HepG2 (cell line): ENCODE data around the gene MRPS2. TPM values are rescaled to one million over a fixed set of nuclear protein-coding genes. Genes with fewer than 3 reads are reported as not detected.

ENCODE experiments used
- CBX2 ChIP-seq, 2 experiments: fragments of 200-600 bp in 1 of 2; sonication (generic); formaldehyde crosslinking in 1 of 2; IDR thresholded peaks; 2 replicates each; pipeline versions ENCODE4 v1.7.0 to v1.8.1; 2018 to 2022; ENCODE audit warnings: low read depth in 2 of 2, low read length in 1 of 2, mild to moderate bottlenecking in 1 of 2, missing genetic modification reagents in 1 of 2
- CCDC6 ChIP-seq: sonication (generic); formaldehyde crosslinking; IDR thresholded peaks from 2 replicates; pipeline ENCODE4 v1.8.1; 2022; ENCODE audit warnings: mild to moderate bottlenecking, missing genetic modification reagents, moderate library complexity
- DMAP1 ChIP-seq: IDR thresholded peaks from 2 replicates; pipeline ENCODE4 v1.6.1; 2016
- RFXANK ChIP-seq: IDR thresholded peaks from 2 replicates; pipeline ENCODE4 v1.6.1; 2016
- XRCC5 ChIP-seq: fragments of 200-400 bp; formaldehyde crosslinking; optimal IDR thresholded peaks from 2 replicates; pipeline ENCODE3; 2017; ENCODE audit warnings: mild to moderate bottlenecking, low read length
- ZNF557 ChIP-seq: sonication (generic); formaldehyde crosslinking; IDR thresholded peaks from 2 replicates; pipeline ENCODE4 v1.4.0; 2020; ENCODE audit warnings: missing genetic modification reagents
- ZNF792 ChIP-seq: IDR thresholded peaks from 2 replicates; pipeline ENCODE4 v1.6.1; 2016
- polyA plus RNA-seq, 8 experiments: library from polyadenylated mRNA; depleted of rRNA in 3 of 8; stranded (reverse) in 7 of 8; unstranded in 1 of 8; fragments of >200 nt; fragmentation: Illumina TruSeq in 4 of 8; extraction: Trizol in 4 of 8; gene quantifications; 2 replicates each; pipeline versions ENCODE4 v1.2.1 to v1.2.3, GENCODE V29; 2011 to 2016; ENCODE audit warnings: low read depth in 4 of 8, missing spikeins in 1 of 8, mixed read lengths in 1 of 8; ENCODE audit not compliant: insufficient read depth in 1 of 8
- total RNA-seq, 5 experiments: library from RNA; depleted of rRNA; stranded (reverse); fragments of >200 nt; fragmentation: Illumina TruSeq; extraction: Trizol; gene quantifications; 2 replicates each; pipeline ENCODE4 v1.2.3, GENCODE V29; 2016; ENCODE audit warnings: low read depth in 1 of 5
- TF ChIP-seq, protein P1 (sequence below): sonication (generic); formaldehyde crosslinking; IDR thresholded peaks from 2 replicates; pipeline ENCODE4 v1.4.0; 2020; ENCODE audit warnings: missing genetic modification reagents
- TF ChIP-seq, protein P2 (sequence below): sonication (generic); formaldehyde crosslinking; IDR thresholded peaks from 2 replicates; pipeline ENCODE4 v1.4.0; 2020; ENCODE audit warnings: mild to moderate bottlenecking, missing genetic modification reagents
- TF ChIP-seq, protein P3 (sequence below): sonication (generic); formaldehyde crosslinking; IDR thresholded peaks from 2 replicates; pipeline ENCODE4 v1.4.0; 2020; ENCODE audit warnings: mild to moderate bottlenecking, missing genetic modification reagents
- TF ChIP-seq, protein P4 (sequence below): sonication (generic); formaldehyde crosslinking; IDR thresholded peaks from 2 replicates; pipeline ENCODE4 v1.5.0; 2020; ENCODE audit warnings: mild to moderate bottlenecking, missing genetic modification reagents
- TF ChIP-seq, protein P5 (sequence below): sonication (generic); formaldehyde crosslinking; IDR thresholded peaks from 2 replicates; pipeline ENCODE4 v1.8.1; 2023; ENCODE audit warnings: mild to moderate bottlenecking, missing genetic modification reagents
- TF ChIP-seq, protein P6 (sequence below): sonication (generic); formaldehyde crosslinking; IDR thresholded peaks from 2 replicates; pipeline ENCODE4 v1.4.0; 2020; ENCODE audit warnings: missing genetic modification reagents

MRPS2 gene
- total and polyA plus RNA-seq, 2 of the 13 experiments (the other 11 are each of a cell fraction or from before 2014, with no cell fraction given): 44.4 to 86.7 TPM

DNA sequence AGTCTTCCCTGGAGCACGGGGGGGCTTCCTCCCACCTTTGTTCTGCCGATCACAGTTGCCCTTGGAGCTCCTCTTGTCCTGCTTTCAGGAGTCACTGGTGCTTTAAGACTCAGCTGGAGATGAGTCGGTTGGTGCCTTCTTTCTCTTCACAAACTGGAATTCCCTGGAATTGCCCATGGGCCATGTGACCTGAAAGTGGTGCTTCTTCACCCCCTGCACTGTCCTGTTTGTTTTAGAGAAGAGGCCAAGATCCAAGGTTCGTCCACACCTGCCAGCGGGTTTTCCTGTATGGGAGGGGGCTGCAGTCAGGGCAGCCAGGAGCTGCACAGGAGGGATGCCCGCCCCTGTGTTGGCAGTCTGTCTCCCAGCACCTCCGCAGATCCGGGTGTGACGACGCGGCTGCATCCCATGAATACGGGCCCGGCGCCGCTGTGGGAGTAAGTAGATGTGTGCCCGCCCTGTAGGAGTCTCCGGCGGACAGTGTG lies 9.5 kb upstream of the MRPS2 start (continued):
- TF ChIP-seq, protein P1, sequence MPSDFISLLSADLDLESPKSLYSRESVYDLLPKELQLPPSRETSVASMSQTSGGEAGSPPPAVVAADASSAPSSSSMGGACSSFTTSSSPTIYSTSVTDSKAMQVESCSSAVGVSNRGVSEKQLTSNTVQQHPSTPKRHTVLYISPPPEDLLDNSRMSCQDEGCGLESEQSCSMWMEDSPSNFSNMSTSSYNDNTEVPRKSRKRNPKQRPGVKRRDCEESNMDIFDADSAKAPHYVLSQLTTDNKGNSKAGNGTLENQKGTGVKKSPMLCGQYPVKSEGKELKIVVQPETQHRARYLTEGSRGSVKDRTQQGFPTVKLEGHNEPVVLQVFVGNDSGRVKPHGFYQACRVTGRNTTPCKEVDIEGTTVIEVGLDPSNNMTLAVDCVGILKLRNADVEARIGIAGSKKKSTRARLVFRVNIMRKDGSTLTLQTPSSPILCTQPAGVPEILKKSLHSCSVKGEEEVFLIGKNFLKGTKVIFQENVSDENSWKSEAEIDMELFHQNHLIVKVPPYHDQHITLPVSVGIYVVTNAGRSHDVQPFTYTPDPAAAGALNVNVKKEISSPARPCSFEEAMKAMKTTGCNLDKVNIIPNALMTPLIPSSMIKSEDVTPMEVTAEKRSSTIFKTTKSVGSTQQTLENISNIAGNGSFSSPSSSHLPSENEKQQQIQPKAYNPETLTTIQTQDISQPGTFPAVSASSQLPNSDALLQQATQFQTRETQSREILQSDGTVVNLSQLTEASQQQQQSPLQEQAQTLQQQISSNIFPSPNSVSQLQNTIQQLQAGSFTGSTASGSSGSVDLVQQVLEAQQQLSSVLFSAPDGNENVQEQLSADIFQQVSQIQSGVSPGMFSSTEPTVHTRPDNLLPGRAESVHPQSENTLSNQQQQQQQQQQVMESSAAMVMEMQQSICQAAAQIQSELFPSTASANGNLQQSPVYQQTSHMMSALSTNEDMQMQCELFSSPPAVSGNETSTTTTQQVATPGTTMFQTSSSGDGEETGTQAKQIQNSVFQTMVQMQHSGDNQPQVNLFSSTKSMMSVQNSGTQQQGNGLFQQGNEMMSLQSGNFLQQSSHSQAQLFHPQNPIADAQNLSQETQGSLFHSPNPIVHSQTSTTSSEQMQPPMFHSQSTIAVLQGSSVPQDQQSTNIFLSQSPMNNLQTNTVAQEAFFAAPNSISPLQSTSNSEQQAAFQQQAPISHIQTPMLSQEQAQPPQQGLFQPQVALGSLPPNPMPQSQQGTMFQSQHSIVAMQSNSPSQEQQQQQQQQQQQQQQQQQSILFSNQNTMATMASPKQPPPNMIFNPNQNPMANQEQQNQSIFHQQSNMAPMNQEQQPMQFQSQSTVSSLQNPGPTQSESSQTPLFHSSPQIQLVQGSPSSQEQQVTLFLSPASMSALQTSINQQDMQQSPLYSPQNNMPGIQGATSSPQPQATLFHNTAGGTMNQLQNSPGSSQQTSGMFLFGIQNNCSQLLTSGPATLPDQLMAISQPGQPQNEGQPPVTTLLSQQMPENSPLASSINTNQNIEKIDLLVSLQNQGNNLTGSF (CRISPR knock-in tag): no peak
- peak; percentile 60 for TF ChIP-seq XRCC5
- TF ChIP-seq, protein P2, sequence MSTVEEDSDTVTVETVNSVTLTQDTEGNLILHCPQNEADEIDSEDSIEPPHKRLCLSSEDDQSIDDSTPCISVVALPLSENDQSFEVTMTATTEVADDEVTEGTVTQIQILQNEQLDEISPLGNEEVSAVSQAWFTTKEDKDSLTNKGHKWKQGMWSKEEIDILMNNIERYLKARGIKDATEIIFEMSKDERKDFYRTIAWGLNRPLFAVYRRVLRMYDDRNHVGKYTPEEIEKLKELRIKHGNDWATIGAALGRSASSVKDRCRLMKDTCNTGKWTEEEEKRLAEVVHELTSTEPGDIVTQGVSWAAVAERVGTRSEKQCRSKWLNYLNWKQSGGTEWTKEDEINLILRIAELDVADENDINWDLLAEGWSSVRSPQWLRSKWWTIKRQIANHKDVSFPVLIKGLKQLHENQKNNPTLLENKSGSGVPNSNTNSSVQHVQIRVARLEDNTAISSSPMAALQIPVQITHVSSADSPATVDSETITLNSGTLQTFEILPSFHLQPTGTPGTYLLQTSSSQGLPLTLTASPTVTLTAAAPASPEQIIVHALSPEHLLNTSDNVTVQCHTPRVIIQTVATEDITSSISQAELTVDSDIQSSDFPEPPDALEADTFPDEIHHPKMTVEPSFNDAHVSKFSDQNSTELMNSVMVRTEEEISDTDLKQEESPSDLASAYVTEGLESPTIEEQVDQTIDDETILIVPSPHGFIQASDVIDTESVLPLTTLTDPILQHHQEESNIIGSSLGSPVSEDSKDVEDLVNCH: no peak
- no peak for TF ChIP-seq RFXANK
- no peak for TF ChIP-seq CBX2 (IDR thresholded peaks at IDR 0.05; ENCODE audit: low read depth, low read length)
- TF ChIP-seq CBX2 (CRISPR knock-in tag; IDR thresholded peaks at IDR 0.05; ENCODE audit: low read depth): no peak
- TF ChIP-seq, protein P3, sequence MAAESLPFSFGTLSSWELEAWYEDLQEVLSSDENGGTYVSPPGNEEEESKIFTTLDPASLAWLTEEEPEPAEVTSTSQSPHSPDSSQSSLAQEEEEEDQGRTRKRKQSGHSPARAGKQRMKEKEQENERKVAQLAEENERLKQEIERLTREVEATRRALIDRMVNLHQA (CRISPR knock-in tag): no peak
- 0 out of 2 replicates have a peak, but pooled peaks have one; percentile 48 for TF ChIP-seq ZNF557 (CRISPR knock-in tag)
- peak; percentile 78; the same call in 1 of the 2 replicates for TF ChIP-seq ZNF792 (CRISPR knock-in tag)
- TF ChIP-seq, protein P4, sequence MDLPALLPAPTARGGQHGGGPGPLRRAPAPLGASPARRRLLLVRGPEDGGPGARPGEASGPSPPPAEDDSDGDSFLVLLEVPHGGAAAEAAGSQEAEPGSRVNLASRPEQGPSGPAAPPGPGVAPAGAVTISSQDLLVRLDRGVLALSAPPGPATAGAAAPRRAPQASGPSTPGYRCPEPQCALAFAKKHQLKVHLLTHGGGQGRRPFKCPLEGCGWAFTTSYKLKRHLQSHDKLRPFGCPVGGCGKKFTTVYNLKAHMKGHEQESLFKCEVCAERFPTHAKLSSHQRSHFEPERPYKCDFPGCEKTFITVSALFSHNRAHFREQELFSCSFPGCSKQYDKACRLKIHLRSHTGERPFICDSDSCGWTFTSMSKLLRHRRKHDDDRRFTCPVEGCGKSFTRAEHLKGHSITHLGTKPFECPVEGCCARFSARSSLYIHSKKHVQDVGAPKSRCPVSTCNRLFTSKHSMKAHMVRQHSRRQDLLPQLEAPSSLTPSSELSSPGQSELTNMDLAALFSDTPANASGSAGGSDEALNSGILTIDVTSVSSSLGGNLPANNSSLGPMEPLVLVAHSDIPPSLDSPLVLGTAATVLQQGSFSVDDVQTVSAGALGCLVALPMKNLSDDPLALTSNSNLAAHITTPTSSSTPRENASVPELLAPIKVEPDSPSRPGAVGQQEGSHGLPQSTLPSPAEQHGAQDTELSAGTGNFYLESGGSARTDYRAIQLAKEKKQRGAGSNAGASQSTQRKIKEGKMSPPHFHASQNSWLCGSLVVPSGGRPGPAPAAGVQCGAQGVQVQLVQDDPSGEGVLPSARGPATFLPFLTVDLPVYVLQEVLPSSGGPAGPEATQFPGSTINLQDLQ: no peak
- TF ChIP-seq, protein P5, sequence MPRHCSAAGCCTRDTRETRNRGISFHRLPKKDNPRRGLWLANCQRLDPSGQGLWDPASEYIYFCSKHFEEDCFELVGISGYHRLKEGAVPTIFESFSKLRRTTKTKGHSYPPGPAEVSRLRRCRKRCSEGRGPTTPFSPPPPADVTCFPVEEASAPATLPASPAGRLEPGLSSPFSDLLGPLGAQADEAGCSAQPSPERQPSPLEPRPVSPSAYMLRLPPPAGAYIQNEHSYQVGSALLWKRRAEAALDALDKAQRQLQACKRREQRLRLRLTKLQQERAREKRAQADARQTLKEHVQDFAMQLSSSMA (CRISPR knock-in tag): no peak
- TF ChIP-seq, protein P6, sequence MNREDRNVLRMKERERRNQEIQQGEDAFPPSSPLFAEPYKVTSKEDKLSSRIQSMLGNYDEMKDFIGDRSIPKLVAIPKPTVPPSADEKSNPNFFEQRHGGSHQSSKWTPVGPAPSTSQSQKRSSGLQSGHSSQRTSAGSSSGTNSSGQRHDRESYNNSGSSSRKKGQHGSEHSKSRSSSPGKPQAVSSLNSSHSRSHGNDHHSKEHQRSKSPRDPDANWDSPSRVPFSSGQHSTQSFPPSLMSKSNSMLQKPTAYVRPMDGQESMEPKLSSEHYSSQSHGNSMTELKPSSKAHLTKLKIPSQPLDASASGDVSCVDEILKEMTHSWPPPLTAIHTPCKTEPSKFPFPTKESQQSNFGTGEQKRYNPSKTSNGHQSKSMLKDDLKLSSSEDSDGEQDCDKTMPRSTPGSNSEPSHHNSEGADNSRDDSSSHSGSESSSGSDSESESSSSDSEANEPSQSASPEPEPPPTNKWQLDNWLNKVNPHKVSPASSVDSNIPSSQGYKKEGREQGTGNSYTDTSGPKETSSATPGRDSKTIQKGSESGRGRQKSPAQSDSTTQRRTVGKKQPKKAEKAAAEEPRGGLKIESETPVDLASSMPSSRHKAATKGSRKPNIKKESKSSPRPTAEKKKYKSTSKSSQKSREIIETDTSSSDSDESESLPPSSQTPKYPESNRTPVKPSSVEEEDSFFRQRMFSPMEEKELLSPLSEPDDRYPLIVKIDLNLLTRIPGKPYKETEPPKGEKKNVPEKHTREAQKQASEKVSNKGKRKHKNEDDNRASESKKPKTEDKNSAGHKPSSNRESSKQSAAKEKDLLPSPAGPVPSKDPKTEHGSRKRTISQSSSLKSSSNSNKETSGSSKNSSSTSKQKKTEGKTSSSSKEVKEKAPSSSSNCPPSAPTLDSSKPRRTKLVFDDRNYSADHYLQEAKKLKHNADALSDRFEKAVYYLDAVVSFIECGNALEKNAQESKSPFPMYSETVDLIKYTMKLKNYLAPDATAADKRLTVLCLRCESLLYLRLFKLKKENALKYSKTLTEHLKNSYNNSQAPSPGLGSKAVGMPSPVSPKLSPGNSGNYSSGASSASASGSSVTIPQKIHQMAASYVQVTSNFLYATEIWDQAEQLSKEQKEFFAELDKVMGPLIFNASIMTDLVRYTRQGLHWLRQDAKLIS (CRISPR knock-in tag): no peak
- no peak for TF ChIP-seq CCDC6
- TF ChIP-seq DMAP1 (CRISPR knock-in tag): peak; percentile 53
